ENCODE data around the gene GRWD1. TPM values are rescaled to one million over a fixed set of nuclear protein-coding genes. Genes with fewer than 3 reads are reported as not detected.

GRWD1 gene
- total RNA-seq, 1 donor from 2014 or later, result 38.4 TPM

DNA sequence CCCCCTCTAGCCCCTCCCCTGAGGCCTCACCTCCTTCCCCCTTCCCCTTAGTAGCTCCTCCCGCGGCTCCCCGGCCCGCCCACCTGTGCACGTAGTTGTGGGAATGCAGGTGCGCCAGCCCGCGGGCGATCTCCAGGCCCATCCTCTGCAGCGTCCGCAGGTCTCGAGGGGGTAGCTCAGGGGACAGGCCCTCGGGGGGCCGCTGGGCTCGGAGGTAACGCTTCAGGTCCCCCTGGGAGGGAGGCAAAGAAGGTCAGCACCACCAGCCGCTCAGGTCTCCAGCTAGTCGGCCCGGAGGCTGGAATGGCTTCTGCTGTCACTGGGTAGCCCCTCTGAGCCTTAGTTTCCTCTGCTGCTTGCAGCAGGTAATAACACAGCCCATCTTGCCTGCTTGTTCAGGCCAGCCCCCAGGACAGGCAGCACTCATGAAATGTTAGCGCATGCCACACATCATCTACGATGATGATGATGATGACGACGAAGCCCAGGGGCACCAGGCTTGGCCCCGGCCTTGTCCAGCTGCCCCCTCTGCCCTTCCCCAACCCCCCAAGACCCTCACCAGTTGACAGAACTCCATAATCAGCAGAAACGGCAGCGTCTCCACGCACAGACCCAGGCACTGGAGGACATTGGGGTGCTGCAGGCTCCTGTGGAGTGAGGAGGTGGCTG, 56.7 kb downstream of the GRWD1 start:
- peaks cover 6% of the 10 kb centered on the region for H3K4me1 Mint-ChIP-seq (ENCODE audit: unreplicated experiment)
- no peaks in the 10 kb centered on the region for H3K36me3 Mint-ChIP-seq (ENCODE audit: unreplicated experiment)
- H3K27ac Mint-ChIP-seq (ENCODE audit: unreplicated experiment), result no peak overlapping the region
- DNase-seq (ENCODE audit: extremely low spot score, unreplicated experiment), result no peak
- TF ChIP-seq, protein P1, sequence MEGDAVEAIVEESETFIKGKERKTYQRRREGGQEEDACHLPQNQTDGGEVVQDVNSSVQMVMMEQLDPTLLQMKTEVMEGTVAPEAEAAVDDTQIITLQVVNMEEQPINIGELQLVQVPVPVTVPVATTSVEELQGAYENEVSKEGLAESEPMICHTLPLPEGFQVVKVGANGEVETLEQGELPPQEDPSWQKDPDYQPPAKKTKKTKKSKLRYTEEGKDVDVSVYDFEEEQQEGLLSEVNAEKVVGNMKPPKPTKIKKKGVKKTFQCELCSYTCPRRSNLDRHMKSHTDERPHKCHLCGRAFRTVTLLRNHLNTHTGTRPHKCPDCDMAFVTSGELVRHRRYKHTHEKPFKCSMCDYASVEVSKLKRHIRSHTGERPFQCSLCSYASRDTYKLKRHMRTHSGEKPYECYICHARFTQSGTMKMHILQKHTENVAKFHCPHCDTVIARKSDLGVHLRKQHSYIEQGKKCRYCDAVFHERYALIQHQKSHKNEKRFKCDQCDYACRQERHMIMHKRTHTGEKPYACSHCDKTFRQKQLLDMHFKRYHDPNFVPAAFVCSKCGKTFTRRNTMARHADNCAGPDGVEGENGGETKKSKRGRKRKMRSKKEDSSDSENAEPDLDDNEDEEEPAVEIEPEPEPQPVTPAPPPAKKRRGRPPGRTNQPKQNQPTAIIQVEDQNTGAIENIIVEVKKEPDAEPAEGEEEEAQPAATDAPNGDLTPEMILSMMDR (IDR thresholded peaks at IDR 0.05), result no peak
- H3K9me3 Mint-ChIP-seq (ENCODE audit: unreplicated experiment), result no peaks in the 10 kb centered on the region
- H3K27me3 Mint-ChIP-seq (ENCODE audit: unreplicated experiment), result peaks cover 11% of the 10 kb centered on the region
- H3K4me3 Mint-ChIP-seq (ENCODE audit: unreplicated experiment), result no peak overlapping the region

DNA sequence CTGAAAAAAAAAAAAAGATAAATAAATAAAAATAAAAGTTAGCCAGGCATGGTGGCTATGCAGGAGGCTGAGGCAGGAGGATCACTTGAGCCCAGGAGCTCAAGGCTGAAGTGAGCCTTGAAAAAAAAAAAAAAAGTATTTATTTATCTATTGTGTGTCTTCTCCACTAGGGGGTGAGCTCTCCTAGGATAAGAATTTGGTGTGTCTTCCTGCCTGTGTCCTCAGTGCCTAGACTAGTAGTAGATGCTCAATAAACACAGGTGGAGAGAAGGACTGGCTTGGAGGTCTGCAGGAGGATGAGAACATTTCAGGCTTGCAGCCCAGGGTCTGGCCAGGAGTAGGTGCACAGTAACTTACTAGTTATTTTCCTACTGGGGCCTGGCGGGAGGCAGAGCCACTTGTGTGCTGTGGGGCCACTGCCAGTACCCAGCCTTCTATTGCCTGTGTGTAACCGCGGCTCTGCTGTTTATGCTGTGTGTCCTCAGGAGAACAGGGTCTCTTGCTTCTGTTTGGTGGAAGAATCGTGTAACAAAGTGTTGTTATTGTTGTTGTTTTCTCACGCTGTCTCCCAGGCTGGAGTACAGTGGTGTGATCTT, 60.5 kb downstream of the GRWD1 start:
- H3K9me3 Mint-ChIP-seq (ENCODE audit: unreplicated experiment), result no peaks in the 10 kb centered on the region
- H3K4me3 Mint-ChIP-seq (ENCODE audit: unreplicated experiment), result no peak overlapping the region
- TF ChIP-seq, protein P1 (IDR thresholded peaks at IDR 0.05), result peak; percentile 54
- H3K36me3 Mint-ChIP-seq (ENCODE audit: unreplicated experiment), result no peaks in the 10 kb centered on the region
- DNase-seq (ENCODE audit: extremely low spot score, unreplicated experiment), result no peak
- no peak overlapping the region for H3K27ac Mint-ChIP-seq (ENCODE audit: unreplicated experiment)
- H3K4me1 Mint-ChIP-seq (ENCODE audit: unreplicated experiment), result peaks cover 8% of the 10 kb centered on the region
- peaks cover 9% of the 10 kb centered on the region for H3K27me3 Mint-ChIP-seq (ENCODE audit: unreplicated experiment)

Other genes with a start within 250 kb of the GRWD1 start
- 36.4 and 38.0 TPM in 2 replicates for gene CARD8, start 190.1 kb upstream of the GRWD1 start, total RNA-seq
- 0.97 and 0.99 TPM in 2 replicates for gene ZNF114, start 175.9 kb upstream of the GRWD1 start, total RNA-seq
- gene EMP3, start 120.4 kb upstream of the GRWD1 start, total RNA-seq, result 201 and 212 TPM in 2 replicates
- gene TMEM143, start 82.0 kb upstream of the GRWD1 start, total RNA-seq, result 9.1 and 12.3 TPM in 2 replicates
- not detected in 2 replicates for gene SYNGR4, start 81.6 kb upstream of the GRWD1 start, total RNA-seq
- gene KDELR1, start 54.4 kb upstream of the GRWD1 start, total RNA-seq, result 267 and 275 TPM in 2 replicates
- 0.68 and 1.2 TPM in 2 replicates for gene GRIN2D, start 52.3 kb upstream of the GRWD1 start, total RNA-seq
- gene KCNJ14, start 9.6 kb downstream of the GRWD1 start, total RNA-seq, result 0.86 and 1.6 TPM in 2 replicates
- 92.1 and 107 TPM in 2 replicates for gene CYTH2, start 23.4 kb downstream of the GRWD1 start, total RNA-seq
- 0.32 and 0.39 TPM in 2 replicates for gene LMTK3, start 65.9 kb downstream of the GRWD1 start, total RNA-seq
- not detected in 2 replicates for gene SULT2B1, start 106.2 kb downstream of the GRWD1 start, total RNA-seq
- gene SPACA4, start 160.8 kb downstream of the GRWD1 start, total RNA-seq, result not detected in 2 replicates
- gene FAM83E, start 169.1 kb downstream of the GRWD1 start, total RNA-seq, result 1.1 and 1.3 TPM in 2 replicates
- gene RPL18, start 173.2 kb downstream of the GRWD1 start, total RNA-seq, result 1,287 and 1,310 TPM in 2 replicates
- 34.4 and 34.7 TPM in 2 replicates for gene SPHK2, start 173.5 kb downstream of the GRWD1 start, total RNA-seq
- gene DBP, start 191.4 kb downstream of the GRWD1 start, total RNA-seq, result 18.5 and 20.3 TPM in 2 replicates
- gene CA11, start 200.2 kb downstream of the GRWD1 start, total RNA-seq, result 34.2 and 40.7 TPM in 2 replicates
- gene NTN5, start 227.0 kb downstream of the GRWD1 start, total RNA-seq, result 1.3 and 1.7 TPM in 2 replicates
- not detected in 2 replicates for gene FUT2, start 250.0 kb downstream of the GRWD1 start, total RNA-seq